ENCODE data around the gene MYL4. TPM values are rescaled to one million over a fixed set of nuclear protein-coding genes. Genes with fewer than 3 reads are reported as not detected.

Gene MYL4
- total and polyA plus RNA-seq, 10 of the 15 experiments (the other 5 are each of a cell fraction or from before 2014, with no cell fraction given), result 0.23 to 1.6 (median 0.58) TPM; not detected in 3

GRCh38 chr17:47205419-47205963, 3.7 kb upstream of the MYL4 start (continued):
- TF ChIP-seq E2F8 (IDR thresholded peaks at IDR 0.05; ENCODE audit: low read depth, partially characterized antibody) (no peak), EGR1 (IDR thresholded peaks at IDR 0.05; ENCODE audit: borderline replicate concordance in 1 of 2, low read depth in 2 of 2, low read length in 2 of 2) (no peak), ZNF592 (IDR thresholded peaks at IDR 0.05) (no peak), MTA3 (IDR thresholded peaks at IDR 0.05; ENCODE audit: borderline replicate concordance, low read length) (no peak; the same call in 1 of the 2 replicates), YY1 (IDR thresholded peaks at IDR 0.05; ENCODE audit: low read depth, low read length) (0 out of 2 replicates have a peak, but pooled peaks have one; percentile 4), EED (IDR thresholded peaks at IDR 0.05; ENCODE audit: low read depth) (peak; percentile 96), MLLT1 (IDR thresholded peaks at IDR 0.05) (peak; percentile 50), POU2F2 (IDR thresholded peaks at IDR 0.05; ENCODE audit: borderline replicate concordance, low read depth, low read length) (no peak), SP1 (IDR thresholded peaks at IDR 0.05; ENCODE audit: low read depth, low read length) (no peak), SMARCA5 (IDR thresholded peaks at IDR 0.05) (0 out of 2 replicates have a peak, but pooled peaks have one; percentile 1), YBX1 (IDR thresholded peaks at IDR 0.05) (no peak), ZNF24 (IDR thresholded peaks at IDR 0.05) (no peak), ASH2L (IDR thresholded peaks at IDR 0.05; ENCODE audit: borderline replicate concordance, low read depth) (0 out of 2 replicates have a peak, but pooled peaks have one; percentile 47), ZBTB4 (CRISPR knock-in tag; IDR thresholded peaks at IDR 0.05) (no peak), EP300 (IDR thresholded peaks at IDR 0.05; ENCODE audit: borderline replicate concordance in 1 of 2, control insufficient read depth in 1 of 2, low read depth in 2 of 2, low read length in 2 of 2) (peak in 1 of 2 experiments; percentile 39; a peak in 1 of 4 replicates), WRNIP1 (IDR thresholded peaks at IDR 0.05; ENCODE audit: borderline replicate concordance, low read depth, low read length) (no peak), JUNB (IDR thresholded peaks at IDR 0.05) (0 out of 2 replicates have a peak, but pooled peaks have one; percentile 3), SUPT20H (IDR thresholded peaks at IDR 0.05; ENCODE audit: borderline replicate concordance, control insufficient read depth, low read depth, low read length) (no peak)

Measured in GM12878 (cell line).